ENCODE results near the gene PDP2.

PDP2 gene

DNA sequence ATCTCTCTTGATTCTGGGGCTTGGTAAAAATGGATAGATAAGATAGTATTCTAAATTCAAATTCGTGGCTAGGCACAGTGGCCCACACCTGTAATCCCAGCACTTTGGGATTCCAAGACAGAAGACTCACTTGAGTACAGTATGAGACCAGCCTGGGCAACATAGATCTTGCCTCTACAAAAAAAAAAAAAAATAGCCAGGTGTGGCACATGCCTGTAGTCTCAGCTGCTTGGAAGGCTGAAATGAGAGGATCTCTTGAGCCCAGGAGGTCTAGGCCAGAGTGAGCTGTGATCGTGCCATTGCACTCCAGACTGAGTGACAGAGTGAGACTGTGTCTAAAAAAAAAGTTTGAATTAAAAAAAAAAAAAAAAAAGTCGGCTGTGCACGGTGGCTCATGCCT is 9.3 kb downstream of the PDP2 start:
- Histone ChIP-seq H3K4me2 (ENCODE audit: low read length) (no peak overlapping the region), H3K9ac (ENCODE audit: low read length) (no peak overlapping the region), H3K79me2 (ENCODE audit: low read length) (no peaks in the 10 kb centered on the region; the same call in 1 of the 2 replicates), H2AFZ (ENCODE audit: low read depth, low read length) (no peak overlapping the region), H3K27ac (ENCODE audit: low read length) (no peak overlapping the region), H3K36me3 (replicated peaks; ENCODE audit: low read depth, low read length) (peaks cover 29% of the 10 kb centered on the region), H3K4me3 (ENCODE audit: low read length) (no peak overlapping the region), H3K27me3 (ENCODE audit: low read depth, low read length) (no peaks in the 10 kb centered on the region), H4K20me1 (ENCODE audit: insufficient read depth, low read length) (0 out of 2 replicates have a peak, but pooled peaks cover 7% of the 10 kb centered on the region), H3K9me3 (ENCODE audit: insufficient read depth, low read length) (no peaks in the 10 kb centered on the region), H3K4me1 (ENCODE audit: low read length) (no peaks in the 10 kb centered on the region)
- TF ChIP-seq EZH2phosphoT487 (IDR thresholded peaks at IDR 0.05; ENCODE audit: low read depth) = no peak
- TF ChIP-seq, protein P1, sequence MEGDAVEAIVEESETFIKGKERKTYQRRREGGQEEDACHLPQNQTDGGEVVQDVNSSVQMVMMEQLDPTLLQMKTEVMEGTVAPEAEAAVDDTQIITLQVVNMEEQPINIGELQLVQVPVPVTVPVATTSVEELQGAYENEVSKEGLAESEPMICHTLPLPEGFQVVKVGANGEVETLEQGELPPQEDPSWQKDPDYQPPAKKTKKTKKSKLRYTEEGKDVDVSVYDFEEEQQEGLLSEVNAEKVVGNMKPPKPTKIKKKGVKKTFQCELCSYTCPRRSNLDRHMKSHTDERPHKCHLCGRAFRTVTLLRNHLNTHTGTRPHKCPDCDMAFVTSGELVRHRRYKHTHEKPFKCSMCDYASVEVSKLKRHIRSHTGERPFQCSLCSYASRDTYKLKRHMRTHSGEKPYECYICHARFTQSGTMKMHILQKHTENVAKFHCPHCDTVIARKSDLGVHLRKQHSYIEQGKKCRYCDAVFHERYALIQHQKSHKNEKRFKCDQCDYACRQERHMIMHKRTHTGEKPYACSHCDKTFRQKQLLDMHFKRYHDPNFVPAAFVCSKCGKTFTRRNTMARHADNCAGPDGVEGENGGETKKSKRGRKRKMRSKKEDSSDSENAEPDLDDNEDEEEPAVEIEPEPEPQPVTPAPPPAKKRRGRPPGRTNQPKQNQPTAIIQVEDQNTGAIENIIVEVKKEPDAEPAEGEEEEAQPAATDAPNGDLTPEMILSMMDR (IDR thresholded peaks at IDR 0.05; ENCODE audit: low read depth, low read length) = no peak

DNA sequence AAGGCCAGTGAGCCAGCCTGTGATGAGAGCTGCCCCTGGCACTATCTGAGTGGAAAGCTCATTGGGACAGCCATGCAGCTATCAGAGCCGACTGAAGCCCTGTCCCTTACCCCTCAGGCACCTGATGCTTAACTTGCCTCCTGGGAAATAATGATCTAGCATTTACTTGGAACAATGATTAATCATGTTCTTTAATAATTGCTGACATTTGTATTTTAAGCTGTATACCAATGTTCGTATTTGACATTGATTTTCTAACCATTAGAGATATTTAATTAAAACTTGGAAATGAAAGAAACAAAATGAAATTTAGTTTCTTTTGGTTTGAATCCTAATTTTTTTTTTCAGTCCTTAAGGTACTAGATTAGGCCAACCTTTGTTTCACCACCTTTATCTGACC is 10.5 kb downstream of the PDP2 start:
- Histone ChIP-seq H3K9me3 (ENCODE audit: insufficient read depth, low read length) (no peaks in the 10 kb centered on the region), H3K27me3 (ENCODE audit: low read depth, low read length) (no peaks in the 10 kb centered on the region), H3K4me3 (ENCODE audit: low read length) (no peak overlapping the region), H4K20me1 (ENCODE audit: insufficient read depth, low read length) (0 out of 2 replicates have a peak, but pooled peaks cover under 1% of the 10 kb centered on the region), H3K36me3 (replicated peaks; ENCODE audit: low read depth, low read length) (peaks cover 17% of the 10 kb centered on the region), H2AFZ (ENCODE audit: low read depth, low read length) (no peak overlapping the region), H3K27ac (ENCODE audit: low read length) (no peak overlapping the region), H3K4me2 (ENCODE audit: low read length) (no peak overlapping the region), H3K4me1 (ENCODE audit: low read length) (no peaks in the 10 kb centered on the region), H3K79me2 (ENCODE audit: low read length) (no peaks in the 10 kb centered on the region), H3K9ac (ENCODE audit: low read length) (no peak overlapping the region)
- no peak for TF ChIP-seq EZH2phosphoT487 (IDR thresholded peaks at IDR 0.05; ENCODE audit: low read depth)
- TF ChIP-seq, protein P1 (IDR thresholded peaks at IDR 0.05; ENCODE audit: low read depth, low read length) = no peak

DNA sequence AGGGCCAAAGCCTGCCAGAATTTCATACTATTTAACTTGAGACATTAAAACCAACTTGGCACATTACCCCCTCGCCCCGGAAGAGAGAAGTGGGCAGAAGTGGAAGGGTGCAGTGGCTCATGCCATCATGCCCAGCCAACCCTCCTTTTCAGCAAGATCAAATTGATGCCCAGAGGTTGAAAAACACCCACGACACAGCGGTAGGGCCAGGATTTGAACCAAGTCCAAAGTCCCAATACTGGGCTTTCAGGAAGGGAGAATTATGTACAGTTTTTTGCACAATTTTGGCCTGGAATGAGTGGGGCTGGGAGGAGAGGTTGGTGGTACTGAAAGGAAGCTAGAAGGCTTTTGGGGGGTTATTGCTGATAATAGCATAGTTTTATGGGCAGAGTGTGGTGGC is 11.0 kb downstream of the PDP2 start:
- H3K27ac ChIP-seq (ENCODE audit: low read length) = no peak overlapping the region
- no peaks in the 10 kb centered on the region for H3K9me3 ChIP-seq (ENCODE audit: insufficient read depth, low read length)
- no peaks in the 10 kb centered on the region for H4K20me1 ChIP-seq (ENCODE audit: insufficient read depth, low read length)
- TF ChIP-seq, protein P1 (IDR thresholded peaks at IDR 0.05; ENCODE audit: low read depth, low read length) = no peak
- TF ChIP-seq EZH2phosphoT487 (IDR thresholded peaks at IDR 0.05; ENCODE audit: low read depth) = no peak
- peaks cover 15% of the 10 kb centered on the region for H3K36me3 ChIP-seq (replicated peaks; ENCODE audit: low read depth, low read length)
- no peaks in the 10 kb centered on the region for H3K4me1 ChIP-seq (ENCODE audit: low read length)
- H3K27me3 ChIP-seq (ENCODE audit: low read depth, low read length) = no peaks in the 10 kb centered on the region
- H3K4me3 ChIP-seq (ENCODE audit: low read length) = no peak overlapping the region
- no peaks in the 10 kb centered on the region for H3K79me2 ChIP-seq (ENCODE audit: low read length)
- no peak overlapping the region for H3K4me2 ChIP-seq (ENCODE audit: low read length)
- no peak overlapping the region for H2AFZ ChIP-seq (ENCODE audit: low read depth, low read length)
- H3K9ac ChIP-seq (ENCODE audit: low read length) = no peak overlapping the region

DNA sequence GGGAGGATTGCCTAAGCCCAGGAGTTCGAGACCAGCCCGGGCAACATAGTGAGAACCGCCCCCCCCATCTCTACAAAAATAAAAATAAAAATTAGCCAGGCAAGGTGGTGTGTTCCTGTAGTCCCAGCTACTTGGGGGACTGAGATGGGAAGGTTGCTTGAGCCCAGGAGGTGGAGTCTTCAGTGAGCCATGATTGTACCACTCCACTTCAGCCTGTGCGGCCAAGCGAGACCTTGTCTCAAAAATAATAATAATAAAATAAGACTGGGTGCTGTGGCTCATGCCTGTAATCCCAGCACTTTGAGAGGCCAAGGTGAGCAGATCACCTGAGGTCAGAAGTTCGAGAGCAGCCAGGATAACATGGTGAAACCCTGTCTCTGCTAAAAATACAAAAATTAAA is 11.5 kb downstream of the PDP2 start:
- H3K4me1 ChIP-seq (ENCODE audit: low read length) = no peaks in the 10 kb centered on the region
- H3K4me2 ChIP-seq (ENCODE audit: low read length) = no peak overlapping the region
- no peaks in the 10 kb centered on the region for H3K27me3 ChIP-seq (ENCODE audit: low read depth, low read length)
- H4K20me1 ChIP-seq (ENCODE audit: insufficient read depth, low read length) = no peaks in the 10 kb centered on the region
- H3K36me3 ChIP-seq (replicated peaks; ENCODE audit: low read depth, low read length) = peaks cover 13% of the 10 kb centered on the region
- no peaks in the 10 kb centered on the region for H3K9me3 ChIP-seq (ENCODE audit: insufficient read depth, low read length)
- H3K4me3 ChIP-seq (ENCODE audit: low read length) = no peak overlapping the region
- no peak overlapping the region for H2AFZ ChIP-seq (ENCODE audit: low read depth, low read length)
- H3K79me2 ChIP-seq (ENCODE audit: low read length) = no peaks in the 10 kb centered on the region
- H3K9ac ChIP-seq (ENCODE audit: low read length) = no peak overlapping the region
- TF ChIP-seq, protein P1 (IDR thresholded peaks at IDR 0.05; ENCODE audit: low read depth, low read length) = no peak
- TF ChIP-seq EZH2phosphoT487 (IDR thresholded peaks at IDR 0.05; ENCODE audit: low read depth) = no peak
- H3K27ac ChIP-seq (ENCODE audit: low read length) = no peak overlapping the region
